CD4-positive, alpha-beta memory T cell (primary cell): ENCODE data around the gene POLE. TPM values are rescaled to one million over a fixed set of nuclear protein-coding genes. Genes with fewer than 3 reads are reported as not detected.

ENCODE experiments used
- CTCF ChIA-PET: fragments of 350-600 bp; sonication (Branson Sonifier 250); formaldehyde crosslinking; loops from one replicate; lab custom pipeline; 2021; ENCODE audit warnings: inconsistent platforms; ENCODE audit not compliant: partially characterized antibody; lab: Charles Lee
- POLR2A ChIA-PET: fragments of 350-600 bp; sonication (Branson Sonifier 250); formaldehyde crosslinking; loops from one replicate; lab custom pipeline; 2021; ENCODE audit not compliant: partially characterized antibody; lab: Charles Lee
- DNase-seq, 5 donors: peaks; one replicate each; pipeline versions ENCODE4 v3.0.0 to v3.0.0-alpha.2; 2020 to 2022; ENCODE audit warnings: mixed read lengths in 1 of 5
- H3K27ac ChIP-seq: one replicate; pipeline ENCODE4 v1.7.0; 2013; ENCODE audit warnings: low read depth, low read length
- H3K27me3 ChIP-seq: 2 replicates; pipeline ENCODE4 v1.7.0; 2013; ENCODE audit warnings: mild to moderate bottlenecking, low read length, moderate library complexity; ENCODE audit not compliant: insufficient read depth
- H3K36me3 ChIP-seq: 2 replicates; pipeline ENCODE4 v1.7.0; 2013; ENCODE audit warnings: mild to moderate bottlenecking, low read length, moderate library complexity; ENCODE audit not compliant: insufficient read depth
- H3K4me1 ChIP-seq: 2 replicates; pipeline ENCODE4 v1.7.0; 2013; ENCODE audit warnings: mild to moderate bottlenecking, low read length, moderate library complexity; ENCODE audit not compliant: insufficient read depth
- H3K4me3 ChIP-seq, 2 donors: one replicate each; pipeline ENCODE4 v1.7.0; 2013; ENCODE audit warnings: low read length in 2 of 2, mild to moderate bottlenecking in 1 of 2
- H3K9me3 ChIP-seq, 2 donors: one replicate each; pipeline ENCODE4 v1.7.0; 2013; ENCODE audit warnings: low read length in 2 of 2, control low read depth in 1 of 2; ENCODE audit not compliant: control insufficient read depth in 1 of 2
- H3K27ac Mint-ChIP-seq, 7 donors: one replicate each; pipeline ENCODE4 v1.8.0; 2020 to 2021; ENCODE audit warnings: mixed read lengths in 7 of 7, mild to moderate bottlenecking in 6 of 7, inconsistent platforms in 3 of 7, moderate library complexity in 3 of 7
- H3K27me3 Mint-ChIP-seq, 2 donors: one replicate each; pipeline ENCODE4 v1.8.0; 2020 to 2021; ENCODE audit warnings: mixed read lengths in 2 of 2
- H3K36me3 Mint-ChIP-seq, 2 donors: one replicate each; pipeline ENCODE4 v1.8.0; 2020 to 2021; ENCODE audit warnings: mixed read lengths in 2 of 2, inconsistent platforms in 1 of 2, mild to moderate bottlenecking in 1 of 2
- H3K4me1 Mint-ChIP-seq, 4 donors: one replicate each; pipeline ENCODE4 v1.8.0; 2020 to 2021; ENCODE audit warnings: mixed read lengths in 4 of 4, mild to moderate bottlenecking in 1 of 4
- H3K4me3 Mint-ChIP-seq, 8 donors: one replicate each; pipeline ENCODE4 v1.8.0; 2020 to 2021; ENCODE audit warnings: mixed read lengths in 8 of 8, mild to moderate bottlenecking in 7 of 8, moderate library complexity in 6 of 8, inconsistent platforms in 3 of 8
- H3K9me3 Mint-ChIP-seq, 8 donors: one replicate each; pipeline ENCODE4 v1.8.0; 2020 to 2021; ENCODE audit warnings: mixed read lengths in 8 of 8, mild to moderate bottlenecking in 5 of 8, inconsistent platforms in 3 of 8, moderate library complexity in 1 of 8
- intact Hi-C: fragments of 100-400 bp; cut with micrococcal nuclease; formaldehyde crosslinking; loops from one replicate; pipeline ENCODE4 v1.15.1; 2023
- polyA plus RNA-seq, 2 donors: library from polyadenylated mRNA; unstranded; fragments of 300-500 nt; fragmentation: Illumina TruSeq; gene quantifications; one replicate each; pipeline ENCODE4 v1.2.3, GENCODE V29; 2021
- total RNA-seq, 2 experiments: library from RNA; stranded (reverse); gene quantifications; one replicate each; pipeline ENCODE4 v1.2.3, GENCODE V29; 2021

The POLE gene
- total and polyA plus RNA-seq, 4 experiments from 2014 or later = 2.2 to 75.4 (median 37.9) TPM

- intact Hi-C loops = no loop called here
- Histone ChIP-seq H3K36me3 (peaks cover 49% of the 10 kb centered on the region), H3K27me3 (no peaks in the 10 kb centered on the region), H3K4me1 (no peaks in the 10 kb centered on the region), H3K4me3 (no peak overlapping the region), H3K27ac (no peak overlapping the region), H3K9me3 (no peaks in the 10 kb centered on the region)
- Mint-ChIP-seq H3K27ac (peak overlapping the region in 3 of 7 donors; percentile 17 to 59 (median 50)), H3K27me3 (no peaks in the 10 kb centered on the region), H3K4me1 (no peaks in the 10 kb centered on the region), H3K36me3 (peaks cover 63 to 86% of the 10 kb centered on the region in 2 donors), H3K9me3 (no peaks in the 10 kb centered on the region), H3K4me3 (no peak overlapping the region)
- ChIA-PET CTCF (no interaction called here), POLR2A (no interaction called here)
- no peak for DNase-seq
These were observed 52.6 kb downstream of the POLE start for GRCh38 chr12:132634411-132634990.

GRCh38 chr12:132633901-132634300, 53.2 kb downstream of the POLE start:
- POLR2A ChIA-PET = no interaction called here
- intact Hi-C loops = no loop called here

GRCh38 chr12:132633398-132633797, 53.7 kb downstream of the POLE start:
- Mint-ChIP-seq H3K27ac (peak overlapping the region in 1 of 7 donors; percentile 54), H3K9me3 (no peaks in the 10 kb centered on the region), H3K27me3 (no peaks in the 10 kb centered on the region), H3K4me3 (no peak overlapping the region), H3K4me1 (peaks cover 0 to 2% (median 0%) of the 10 kb centered on the region in 4 donors), H3K36me3 (peaks cover 60 to 81% of the 10 kb centered on the region in 2 donors)
- H3K27ac ChIP-seq = no peak overlapping the region
- peaks cover 49% of the 10 kb centered on the region for H3K36me3 ChIP-seq
- no peaks in the 10 kb centered on the region for H3K4me1 ChIP-seq
- ChIA-PET CTCF (no interaction called here), POLR2A (no interaction called here)
- no peaks in the 10 kb centered on the region for H3K9me3 ChIP-seq
- DNase-seq = no peak
- H3K4me3 ChIP-seq = no peak overlapping the region
- intact Hi-C loops = no loop called here
- no peaks in the 10 kb centered on the region for H3K27me3 ChIP-seq

More at GRCh38 chr12:132633901-132634300, 53.2 kb downstream of the POLE start:
- Mint-ChIP-seq H3K4me1 (no peaks in the 10 kb centered on the region), H3K27ac (peak overlapping the region in 2 of 7 donors; percentile 17 to 23), H3K4me3 (no peak overlapping the region), H3K27me3 (no peaks in the 10 kb centered on the region), H3K36me3 (peaks cover 60 to 84% of the 10 kb centered on the region in 2 donors), H3K9me3 (no peaks in the 10 kb centered on the region)
- CTCF ChIA-PET = no interaction called here
- Histone ChIP-seq H3K27ac (no peak overlapping the region), H3K36me3 (peaks cover 49% of the 10 kb centered on the region), H3K9me3 (no peaks in the 10 kb centered on the region), H3K27me3 (no peaks in the 10 kb centered on the region), H3K4me3 (no peak overlapping the region), H3K4me1 (no peaks in the 10 kb centered on the region)
- no peak for DNase-seq

GRCh38 chr12:132632521-132633228, 54.5 kb downstream of the POLE start:
- no peaks in the 10 kb centered on the region for H3K9me3 Mint-ChIP-seq
- H3K4me1 Mint-ChIP-seq = peaks cover 0 to 2% (median 0%) of the 10 kb centered on the region in 4 donors
- H3K27me3 Mint-ChIP-seq = no peaks in the 10 kb centered on the region
- H3K27ac Mint-ChIP-seq = peak overlapping the region in 1 of 7 donors; percentile 32
- DNase-seq = no peak
- POLR2A ChIA-PET = interaction anchor here (0.6 kb wide), 1 partner anchor 53 kb away, joined by 3 read pairs; no protein-coding TSS in a partner anchor
- intact Hi-C loops = no loop called here
- no peaks in the 10 kb centered on the region for H3K4me1 ChIP-seq
- peaks cover 45% of the 10 kb centered on the region for H3K36me3 ChIP-seq
- H3K27ac ChIP-seq = no peak overlapping the region
- no peaks in the 10 kb centered on the region for H3K9me3 ChIP-seq
- H3K36me3 Mint-ChIP-seq = peaks cover 56 to 73% of the 10 kb centered on the region in 2 donors
- no peak overlapping the region for H3K4me3 Mint-ChIP-seq
- CTCF ChIA-PET = no interaction called here
- no peak overlapping the region for H3K4me3 ChIP-seq
- H3K27me3 ChIP-seq = no peaks in the 10 kb centered on the region

GRCh38 chr12:132631666-132632065, 55.5 kb downstream of the POLE start:
- CTCF ChIA-PET = no interaction called here
- Mint-ChIP-seq H3K27me3 (no peaks in the 10 kb centered on the region), H3K9me3 (no peaks in the 10 kb centered on the region), H3K27ac (peak overlapping the region in 1 of 7 donors; percentile 59), H3K4me1 (peaks cover 0 to 2% (median 0%) of the 10 kb centered on the region in 4 donors), H3K36me3 (peaks cover 56 to 64% of the 10 kb centered on the region in 2 donors), H3K4me3 (no peak overlapping the region)
- Histone ChIP-seq H3K27me3 (no peaks in the 10 kb centered on the region), H3K9me3 (no peaks in the 10 kb centered on the region), H3K27ac (no peak overlapping the region), H3K36me3 (peaks cover 36% of the 10 kb centered on the region), H3K4me1 (no peaks in the 10 kb centered on the region), H3K4me3 (no peak overlapping the region)
- no peak for DNase-seq
- POLR2A ChIA-PET = no interaction called here
- intact Hi-C loops = no loop called here

- POLR2A ChIA-PET = no interaction called here
- Histone ChIP-seq H3K36me3 (peaks cover 30% of the 10 kb centered on the region), H3K9me3 (no peaks in the 10 kb centered on the region), H3K27ac (no peak overlapping the region), H3K27me3 (no peaks in the 10 kb centered on the region), H3K4me3 (no peak overlapping the region), H3K4me1 (no peaks in the 10 kb centered on the region)
- CTCF ChIA-PET = no interaction called here
- intact Hi-C loops = no loop called here
- Mint-ChIP-seq H3K27ac (no peak overlapping the region), H3K4me3 (no peak overlapping the region), H3K9me3 (no peaks in the 10 kb centered on the region), H3K36me3 (peaks cover 48 to 60% of the 10 kb centered on the region in 2 donors), H3K27me3 (no peaks in the 10 kb centered on the region), H3K4me1 (peaks cover 0 to 2% (median 0%) of the 10 kb centered on the region in 4 donors)
- no peak for DNase-seq
These were observed 56.5 kb downstream of the POLE start for GRCh38 chr12:132630672-132631071.

GRCh38 chr12:132629330-132629729, 57.8 kb downstream of the POLE start:
- POLR2A ChIA-PET = interaction anchor here (0.6 kb wide), 1 partner anchor 586 kb away, joined by 3 read pairs; no protein-coding TSS in a partner anchor
- H3K4me3 Mint-ChIP-seq = no peak overlapping the region

More at GRCh38 chr12:132629330-132629729, 57.8 kb downstream of the POLE start:
- Mint-ChIP-seq H3K9me3 (no peaks in the 10 kb centered on the region), H3K36me3 (peaks cover 38 to 57% of the 10 kb centered on the region in 2 donors), H3K27ac (no peak overlapping the region), H3K4me1 (peaks cover 0 to 2% (median 0%) of the 10 kb centered on the region in 4 donors), H3K27me3 (no peaks in the 10 kb centered on the region)
- Histone ChIP-seq H3K4me1 (no peaks in the 10 kb centered on the region), H3K27me3 (no peaks in the 10 kb centered on the region), H3K36me3 (peaks cover 21% of the 10 kb centered on the region), H3K4me3 (no peak overlapping the region), H3K9me3 (no peaks in the 10 kb centered on the region), H3K27ac (no peak overlapping the region)
- no peak for DNase-seq
- CTCF ChIA-PET = no interaction called here
- intact Hi-C loops = no loop called here
